Activated CD4-positive, alpha-beta T cell treated with anti-CD3 and anti-CD28 coated beads for 36 hours (primary cell): ENCODE data around the gene SLC1A1. TPM values are rescaled to one million over a fixed set of nuclear protein-coding genes. Genes with fewer than 3 reads are reported as not detected.

Experiments used
- ATAC-seq: fragments of 200-7000 bp; cut with Tn5 transposase; one replicate; pipeline ENCODE4 v1.10.0; 2021; ENCODE audit warnings: mild to moderate bottlenecking, moderate library complexity
- CTCF ChIA-PET: fragments of 350-600 bp; sonication (Branson Sonifier 250); formaldehyde crosslinking; loops from one replicate; lab custom pipeline; 2021; ENCODE audit warnings: antibody characterized with exemption; lab: Charles Lee
- POLR2A ChIA-PET: fragments of 350-600 bp; sonication (Branson Sonifier 250); formaldehyde crosslinking; loops from one replicate; lab custom pipeline; 2021; ENCODE audit warnings: antibody characterized with exemption, inconsistent platforms; lab: Charles Lee
- DNase-seq: peaks from one replicate; pipeline ENCODE4 v3.0.0-alpha.2; 2020
- H3K27ac Mint-ChIP-seq: one replicate; pipeline ENCODE4 v1.8.0; 2021; ENCODE audit warnings: mixed read lengths
- H3K27me3 Mint-ChIP-seq: one replicate; pipeline ENCODE4 v1.8.0; 2021; ENCODE audit warnings: mixed read lengths
- H3K36me3 Mint-ChIP-seq: one replicate; pipeline ENCODE4 v1.8.0; 2021; ENCODE audit warnings: low read depth, mixed read lengths
- H3K4me1 Mint-ChIP-seq: one replicate; pipeline ENCODE4 v1.8.0; 2021; ENCODE audit warnings: mixed read lengths
- H3K4me3 Mint-ChIP-seq: one replicate; pipeline ENCODE4 v1.8.0; 2021; ENCODE audit warnings: mild to moderate bottlenecking, moderate library complexity, mixed read lengths
- H3K9me3 Mint-ChIP-seq: one replicate; pipeline ENCODE4 v1.8.0; 2021; ENCODE audit warnings: low read depth, mixed read lengths
- intact Hi-C, 2 experiments: fragments of 100-400 bp; cut with DNase I in 1 of 2; cut with micrococcal nuclease in 1 of 2; formaldehyde crosslinking; loops; one replicate each; pipeline versions ENCODE4 v1.14.2 to v1.15.1; 2022 to 2024; cut with DNase I, micrococcal nuclease
- total RNA-seq, 2 experiments: library from RNA; stranded (reverse); gene quantifications; one replicate each; pipeline ENCODE4 v1.2.3, GENCODE V29; 2021

SLC1A1 gene
- total RNA-seq, 2 experiments from 2014 or later: 0.18 to 0.23 TPM

DNA sequence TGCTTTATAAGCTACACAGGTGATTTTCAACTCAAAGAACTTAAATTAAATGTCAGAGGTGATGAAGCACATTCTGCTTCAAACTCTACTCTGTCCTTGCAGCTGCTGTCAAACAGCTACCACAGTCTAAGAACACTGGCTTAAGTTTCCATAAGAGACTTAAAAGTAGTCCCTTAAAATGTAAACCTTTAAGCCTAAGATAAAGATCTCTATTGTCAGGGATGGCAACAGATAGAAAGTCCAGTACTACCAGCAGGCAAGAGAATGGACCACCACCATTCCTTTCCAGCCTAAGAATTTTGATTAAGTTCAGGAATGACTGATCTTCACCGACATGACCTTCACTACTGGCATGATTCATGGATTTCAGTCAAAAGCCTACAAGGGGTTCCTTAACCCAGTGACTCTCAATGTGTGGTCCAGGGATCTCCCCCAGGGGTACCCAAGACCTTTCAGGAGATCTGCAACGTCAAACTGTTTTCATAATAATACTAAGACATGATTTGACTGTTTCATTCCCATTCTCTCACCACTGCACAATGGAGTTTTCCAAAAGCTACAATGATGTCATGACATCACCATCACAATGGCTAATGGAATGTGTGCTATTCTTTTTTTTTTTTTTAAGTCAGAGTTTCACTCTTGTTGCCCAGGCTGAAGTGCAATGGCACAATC is 130.8 kb downstream of the SLC1A1 start:
- ChIA-PET CTCF (interaction anchor here (2.3 kb wide), 1 partner anchor 16 kb away, joined by 9 read pairs; no protein-coding TSS in a partner anchor), POLR2A (no interaction called here)
- peak; percentile 51 for ATAC-seq
- H3K4me3 Mint-ChIP-seq: no peak overlapping the region
- intact Hi-C loops: no loop called here
- no peaks in the 10 kb centered on the region for H3K27me3 Mint-ChIP-seq
- peaks cover 15% of the 10 kb centered on the region for H3K4me1 Mint-ChIP-seq
- H3K27ac Mint-ChIP-seq: no peak overlapping the region
- no peaks in the 10 kb centered on the region for H3K9me3 Mint-ChIP-seq
- H3K36me3 Mint-ChIP-seq: peaks cover 4% of the 10 kb centered on the region
- no peak for DNase-seq

DNA sequence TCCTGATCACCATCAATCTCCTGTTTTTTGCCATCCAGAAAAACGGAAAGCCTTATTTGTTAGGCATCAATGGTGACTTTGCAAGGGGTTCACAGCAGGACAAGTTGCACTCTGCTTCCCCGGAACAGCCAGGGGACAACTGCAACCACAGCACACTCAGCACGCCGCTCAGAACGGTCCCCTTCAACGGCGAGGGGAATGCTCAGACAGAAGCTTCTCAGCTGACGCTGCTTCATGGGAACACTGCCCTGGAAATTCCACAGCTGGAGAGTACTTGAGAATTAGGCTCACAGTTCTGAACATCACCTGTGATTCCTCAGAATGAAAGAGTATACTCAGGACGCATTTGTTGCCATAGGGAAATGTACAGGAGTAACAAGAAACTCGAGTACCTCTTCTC is 131.7 kb downstream of the SLC1A1 start:
- ChIA-PET CTCF (interaction anchor here (1.8 kb wide), 1 partner anchor 34 kb away, joined by 4 read pairs; no protein-coding TSS in a partner anchor), POLR2A (no interaction called here)
- Mint-ChIP-seq H3K4me3 (no peak overlapping the region), H3K9me3 (no peaks in the 10 kb centered on the region), H3K27ac (no peak overlapping the region), H3K36me3 (peaks cover 4% of the 10 kb centered on the region), H3K27me3 (no peaks in the 10 kb centered on the region), H3K4me1 (peaks cover 15% of the 10 kb centered on the region)
- ATAC-seq (no peak), DNase-seq (no peak)
- intact Hi-C loops: no loop called here

- no peaks in the 10 kb centered on the region for H3K9me3 Mint-ChIP-seq
- H3K4me1 Mint-ChIP-seq: peaks cover 3% of the 10 kb centered on the region
- no peaks in the 10 kb centered on the region for H3K27me3 Mint-ChIP-seq
- no peak overlapping the region for H3K4me3 Mint-ChIP-seq
- ATAC-seq: no peak
- POLR2A ChIA-PET: no interaction called here
- H3K36me3 Mint-ChIP-seq: no peaks in the 10 kb centered on the region
- CTCF ChIA-PET: interaction anchor here (0.8 kb wide), 1 partner anchor 244 kb away, joined by 4 read pairs; no protein-coding TSS in a partner anchor
- no peak for DNase-seq
- no peak overlapping the region for H3K27ac Mint-ChIP-seq
- intact Hi-C loops: no loop called here
Observed at GRCh38 chr9:4630836-4631235, 140.6 kb downstream of the SLC1A1 start.

Other genes with a start within 250 kb of the SLC1A1 start
- gene GLIS3, start 190.4 kb upstream of the SLC1A1 start, total RNA-seq: under 1 TPM; 0.93 to 0.96 TPM
- 1 to 10 TPM; 4.3 to 5.0 TPM for gene PLPP6, start 171.8 kb downstream of the SLC1A1 start, total RNA-seq
- gene SPATA6L, start 176.0 kb downstream of the SLC1A1 start, total RNA-seq: under 1 TPM; 0.21 to 0.30 TPM
- gene CDC37L1, start 189.1 kb downstream of the SLC1A1 start, total RNA-seq: 1 to 10 TPM; 8.0 to 9.8 TPM